K562 (cell line): ENCODE results near the gene TLCD1. TPM values are rescaled to one million over a fixed set of nuclear protein-coding genes. Genes with fewer than 3 reads are reported as not detected.

ENCODE experiments used
- ATAC-seq: fragments of 200-7000 bp; cut with Tn5 transposase; 3 replicates; pipeline ENCODE4 v1.9.1; 2020; ENCODE audit warnings: moderate library complexity
- BruUV-seq: library from RNA; stranded (reverse); fragments of 400-500 nt; replicated peaks from 2 replicates; lab custom pipeline; 2021; lab: Mats Ljungman, UMichigan
- CTCF ChIA-PET: fragments of 300-600 bp; formaldehyde crosslinking; extraction: SDS; loops from one replicate; lab custom pipeline; 2021; ENCODE audit warnings: low intra/inter-chr PET ratio; lab: Yijun Ruan, JAX
- POLR2A ChIA-PET: fragments of 300-600, 350-650 bp; sonication (Branson Sonifier 250); formaldehyde crosslinking; extraction: SDS; loops from one replicate; lab custom pipeline; 2021; ENCODE audit warnings: antibody characterized with exemption, inconsistent platforms; lab: Yijun Ruan, JAX
- DNase-seq, 4 experiments: peaks; one replicate each; pipeline versions ENCODE4 v3.0.0 to v3.0.0-alpha.2; 2011 to 2018; ENCODE audit warnings: low spot score in 3 of 4, mixed read lengths in 3 of 4; ENCODE audit errors: extremely low read depth in 1 of 4
- FAIRE-seq: peaks from 2 replicates; lab custom pipeline; 2011; peaks lifted over from hg19 to GRCh38; lab: Jason Lieb, UNC
- H2AFZ ChIP-seq: 2 replicates; pipeline ENCODE4 v1.6.0; 2011; ENCODE audit warnings: low read depth, low read length, control low read depth, inconsistent platforms
- H3K27ac ChIP-seq: fragments of 200-600 bp; 3 replicates; pipeline ENCODE4 v1.8.0; 2011; ENCODE audit warnings: low read depth, mild to moderate bottlenecking, control low read depth, inconsistent platforms, low read length, moderate library complexity, mixed read lengths; ENCODE audit errors: extremely low read depth
- H3K27me3 ChIP-seq, 2 experiments: fragments of 300-600 bp in 1 of 2; 2 replicates in 1 of 2; 3 replicates in 1 of 2; pipeline versions ENCODE4 v1.6.0 to v1.8.0; 2011; ENCODE audit warnings: inconsistent platforms in 2 of 2, low read length in 2 of 2, mild to moderate bottlenecking in 1 of 2, mixed read lengths in 1 of 2, moderate library complexity in 1 of 2; ENCODE audit not compliant: control insufficient read depth in 2 of 2, insufficient read depth in 2 of 2
- H3K36me3 ChIP-seq: fragments of 300-600 bp; 3 replicates; pipeline ENCODE4 v1.8.0; 2011; ENCODE audit warnings: mild to moderate bottlenecking, low read length, inconsistent platforms; ENCODE audit not compliant: control insufficient read depth, insufficient read depth
- H3K4me1 ChIP-seq, 2 experiments: fragments of 200-600 bp in 1 of 2; replicated peaks in 1 of 2; 2 replicates in 1 of 2; 3 replicates in 1 of 2; pipeline versions ENCODE4 v1.5.1 to v1.8.0; 2011; ENCODE audit warnings: inconsistent platforms in 2 of 2, low read length in 2 of 2, mild to moderate bottlenecking in 1 of 2, mixed read lengths in 1 of 2, moderate library complexity in 1 of 2; ENCODE audit not compliant: control insufficient read depth in 2 of 2, insufficient read depth in 2 of 2
- H3K4me2 ChIP-seq: 2 replicates; pipeline ENCODE4 v1.6.1; 2011; ENCODE audit warnings: low read length, control low read depth, inconsistent platforms, mixed read lengths; ENCODE audit not compliant: insufficient read depth
- H3K4me3 ChIP-seq: fragments of 200-600 bp; sonication (generic), shearing (Covaris generic); 2 replicates; pipeline ENCODE4 v1.5.1; 2016; ENCODE audit warnings: control low read depth, inconsistent platforms
- H3K79me2 ChIP-seq: fragments of 200-600 bp; 3 replicates; pipeline ENCODE4 v1.8.0; 2011; ENCODE audit warnings: low read length, inconsistent platforms; ENCODE audit not compliant: control insufficient read depth, insufficient read depth
- H3K9ac ChIP-seq, 2 experiments: 2 replicates each; pipeline versions ENCODE4 v1.6.0 to v1.6.1; 2011; ENCODE audit warnings: low read depth in 2 of 2, low read length in 2 of 2, control low read depth in 1 of 2, inconsistent platforms in 1 of 2, mild to moderate bottlenecking in 1 of 2, mixed read lengths in 1 of 2; ENCODE audit not compliant: insufficient read depth in 1 of 2
- H3K9me1 ChIP-seq: one replicate; pipeline ENCODE4 v1.6.0; 2011; ENCODE audit warnings: inconsistent platforms, mild to moderate bottlenecking, low read length, moderate library complexity; ENCODE audit not compliant: control insufficient read depth, insufficient read depth
- H3K9me3 ChIP-seq: replicated peaks from 2 replicates; pipeline ENCODE4 v1.5.1; 2011; ENCODE audit warnings: low read depth, low read length, inconsistent platforms; ENCODE audit not compliant: control insufficient read depth, insufficient read depth
- H4K20me1 ChIP-seq: replicated peaks from 2 replicates; pipeline ENCODE4 v1.6.1; 2011; ENCODE audit warnings: low read length, inconsistent platforms, mixed read lengths; ENCODE audit not compliant: control insufficient read depth, insufficient read depth
- POLR2AphosphoS5 ChIP-seq: IDR thresholded peaks from 2 replicates; pipeline ENCODE4 v1.6.1; 2011; ENCODE audit warnings: mild to moderate bottlenecking, low read depth, low read length, moderate library complexity; ENCODE audit not compliant: control insufficient read depth, insufficient read depth
- WGBS: fragments of 100-300 bp; shearing (Covaris generic); methylation state at CpG from one replicate; pipeline ENCODE4 v1.1.6; 2016; ENCODE audit warnings: low coverage, mixed read lengths; ENCODE audit not compliant: insufficient coverage; ENCODE audit errors: missing lambda C conversion rate; 5-methylcytosine and 5-hydroxymethylcytosine counted together
- in situ Hi-C: fragments of 300-500 bp; cut with MboI; formaldehyde crosslinking; loops from 4 replicates; pipeline ENCODE4 v1.15.0; 2018; ENCODE audit warnings: inconsistent platforms, mixed read lengths
- intact Hi-C: fragments of 100-400 bp; cut with micrococcal nuclease; formaldehyde crosslinking; loops from 2 replicates; pipeline ENCODE4 v1.14.2; 2022
- polyA plus RNA-seq, 8 experiments: library from polyadenylated mRNA; depleted of rRNA in 4 of 8; stranded (reverse) in 5 of 8; unstranded in 3 of 8; fragments of >200 nt; fragmentation: Nextera tagmentation in 2 of 8; fragmentation: Illumina TruSeq in 1 of 8; extraction: Ambion mirVana in 2 of 8; extraction: Trizol in 1 of 8; gene quantifications; 2 replicates each; pipeline versions ENCODE4 v1.2.1 to v1.2.3, GENCODE V29; 2011 to 2014; ENCODE audit warnings: inconsistent platforms in 1 of 8, missing spikeins in 1 of 8
- total RNA-seq, 7 experiments: library from RNA; depleted of rRNA in 6 of 7; stranded (reverse); fragments of >200 nt in 6 of 7; fragmentation: Illumina TruSeq in 2 of 7; extraction: Trizol in 2 of 7; gene quantifications; 2 replicates each; pipeline versions ENCODE4 v1.2.1 to v1.2.3, GENCODE V29; 2011 to 2021; ENCODE audit warnings: low replicate concordance in 1 of 7
- TF ChIP-seq, protein P1 (sequence below): fragments of 450-650 bp; IDR thresholded peaks from 2 replicates; pipeline ENCODE4 v1.6.1; 2018; ENCODE audit warnings: mild to moderate bottlenecking, low read depth; ENCODE audit not compliant: partially characterized antibody

TLCD1 gene
- total and polyA plus RNA-seq, 9 of the 15 experiments (the other 6 are each of a cell fraction or from before 2014, with no cell fraction given), result 6.8 to 37.7 (median 21.7) TPM

GRCh38 chr17:28746611-28747050 is 20.6 kb upstream of the TLCD1 start:
- H2AFZ ChIP-seq, result no peak overlapping the region
- BruUV-seq, result no TSS peak

More at GRCh38 chr17:28746611-28747050, 20.6 kb upstream of the TLCD1 start:
- Histone ChIP-seq H3K4me3 (no peak overlapping the region), H3K27ac (peak overlapping the region; percentile 96; the same call in 1 of the 3 replicates), H4K20me1 (peaks cover 27% of the 10 kb centered on the region), H3K9me3 (no peaks in the 10 kb centered on the region), H3K9me1 (no peaks in the 10 kb centered on the region), H3K9ac (peak overlapping the region; percentile 93 to 99; a peak in 3 of 4 replicates)
- in situ Hi-C loops, result no loop called here
- 70% methylated on average over 5 of the region's 5 CpGs for WGBS
- POLR2A ChIA-PET, result interaction anchor here (0.6 to 17.4 kb wide), 12 partner anchors 10 to 205 kb away, joined by 3 to 367 read pairs (median 4); partner anchors contain the start of genes NEK8, RPL23A and TLCD1
- TF ChIP-seq, protein P1, sequence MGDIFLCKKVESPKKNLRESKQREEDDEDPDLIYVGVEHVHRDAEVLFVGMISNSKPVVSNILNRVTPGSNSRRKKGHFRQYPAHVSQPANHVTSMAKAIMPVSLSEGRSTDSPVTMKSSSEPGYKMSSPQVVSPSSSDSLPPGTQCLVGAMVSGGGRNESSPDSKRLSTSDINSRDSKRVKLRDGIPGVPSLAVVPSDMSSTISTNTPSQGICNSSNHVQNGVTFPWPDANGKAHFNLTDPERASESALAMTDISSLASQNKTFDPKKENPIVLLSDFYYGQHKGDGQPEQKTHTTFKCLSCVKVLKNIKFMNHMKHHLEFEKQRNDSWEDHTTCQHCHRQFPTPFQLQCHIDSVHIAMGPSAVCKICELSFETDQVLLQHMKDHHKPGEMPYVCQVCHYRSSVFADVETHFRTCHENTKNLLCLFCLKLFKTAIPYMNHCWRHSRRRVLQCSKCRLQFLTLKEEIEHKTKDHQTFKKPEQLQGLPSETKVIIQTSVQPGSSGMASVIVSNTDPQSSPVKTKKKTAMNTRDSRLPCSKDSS, result no peak
- TF ChIP-seq POLR2AphosphoS5, result 0 out of 2 replicates have a peak, but pooled peaks have one; percentile 3
- TF ChIP-seq, all 486 proteins: peak for 1
- Histone ChIP-seq H3K36me3 (peaks cover 68% of the 10 kb centered on the region), H3K4me2 (peak overlapping the region; percentile 94; the same call in 1 of the 2 replicates), H3K79me2 (peaks cover 65% of the 10 kb centered on the region), H3K4me1 (peaks cover 33 to 71% of the 10 kb centered on the region in 2 experiments), H3K27me3 (no peaks in the 10 kb centered on the region)
- CTCF ChIA-PET, result interaction anchor here (6.8 kb wide), 1 partner anchor 19 kb away, joined by 117 read pairs; the partner anchor contains the start of genes NEK8 and TLCD1
- ATAC-seq (no peak), DNase-seq (peak in 2 of 4 experiments; percentile 33 to 49), FAIRE-seq (no peak)
- intact Hi-C loops, result no loop called here
